CD1c-positive myeloid dendritic cell (primary cell): ENCODE measurements around the gene HOXB9.

ENCODE experiments used
- DNase-seq: peaks from one replicate; pipeline ENCODE4 v3.0.0-alpha.2; 2016; ENCODE audit errors: extremely low spot score

Gene HOXB9

DNA sequence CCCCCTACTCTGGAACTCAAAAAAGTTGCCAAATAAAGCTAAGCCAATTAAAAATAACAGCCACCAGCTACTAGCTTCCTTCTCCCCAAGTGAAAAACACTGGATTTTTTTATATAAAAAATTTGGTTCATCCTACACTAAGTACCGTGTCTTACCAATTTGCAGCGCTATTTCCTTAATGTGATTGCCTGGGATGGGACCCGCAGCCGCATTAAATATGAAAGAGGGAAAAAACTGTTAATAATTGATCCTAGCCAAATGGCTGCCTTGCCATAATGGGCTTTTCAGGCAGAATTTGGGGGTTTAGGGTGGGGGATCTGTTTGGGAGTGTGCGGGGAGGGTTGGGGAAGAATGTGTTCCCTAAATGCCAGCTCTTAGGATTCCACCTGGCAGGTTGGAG, 2.0 kb downstream of the HOXB9 start:
- no peak for DNase-seq

DNA sequence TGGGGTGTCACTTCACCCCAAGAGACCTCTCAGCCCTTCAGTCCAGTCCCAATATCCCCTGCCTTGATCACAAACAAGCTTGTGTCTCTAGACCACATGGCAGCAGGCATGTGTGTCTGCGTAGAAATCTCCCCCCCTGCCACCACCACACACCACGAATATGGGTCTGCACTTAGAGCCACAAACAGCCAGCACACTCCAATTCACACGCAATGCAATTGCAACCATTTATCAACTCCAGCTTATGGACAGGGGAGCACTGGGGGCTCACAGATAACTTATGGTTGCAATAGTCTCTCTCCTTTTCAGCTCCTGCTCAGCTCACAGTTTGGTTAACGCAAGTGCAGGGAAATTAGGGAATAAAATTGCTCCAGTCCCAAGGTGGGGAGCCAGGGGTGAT, 2.6 kb downstream of the HOXB9 start:
- no peak for DNase-seq

DNA sequence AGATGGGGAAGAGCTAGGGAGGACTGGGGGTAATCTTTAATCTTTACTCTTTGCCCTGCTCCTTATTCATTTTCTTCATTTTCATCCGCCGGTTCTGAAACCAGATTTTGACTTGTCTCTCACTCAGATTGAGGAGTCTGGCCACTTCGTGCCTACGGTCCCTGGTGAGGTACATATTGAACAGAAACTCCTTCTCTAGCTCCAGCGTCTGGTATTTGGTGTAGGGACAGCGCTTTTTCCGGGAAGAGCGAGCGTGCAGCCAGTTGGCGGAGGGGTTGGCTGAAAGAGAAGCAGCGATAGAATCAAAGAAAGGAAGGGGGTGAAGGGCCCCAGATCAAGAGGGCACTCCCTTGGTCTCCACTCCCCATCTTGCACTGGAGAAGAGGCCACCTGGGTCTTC, 3.3 kb downstream of the HOXB9 start:
- no peak for DNase-seq

DNA sequence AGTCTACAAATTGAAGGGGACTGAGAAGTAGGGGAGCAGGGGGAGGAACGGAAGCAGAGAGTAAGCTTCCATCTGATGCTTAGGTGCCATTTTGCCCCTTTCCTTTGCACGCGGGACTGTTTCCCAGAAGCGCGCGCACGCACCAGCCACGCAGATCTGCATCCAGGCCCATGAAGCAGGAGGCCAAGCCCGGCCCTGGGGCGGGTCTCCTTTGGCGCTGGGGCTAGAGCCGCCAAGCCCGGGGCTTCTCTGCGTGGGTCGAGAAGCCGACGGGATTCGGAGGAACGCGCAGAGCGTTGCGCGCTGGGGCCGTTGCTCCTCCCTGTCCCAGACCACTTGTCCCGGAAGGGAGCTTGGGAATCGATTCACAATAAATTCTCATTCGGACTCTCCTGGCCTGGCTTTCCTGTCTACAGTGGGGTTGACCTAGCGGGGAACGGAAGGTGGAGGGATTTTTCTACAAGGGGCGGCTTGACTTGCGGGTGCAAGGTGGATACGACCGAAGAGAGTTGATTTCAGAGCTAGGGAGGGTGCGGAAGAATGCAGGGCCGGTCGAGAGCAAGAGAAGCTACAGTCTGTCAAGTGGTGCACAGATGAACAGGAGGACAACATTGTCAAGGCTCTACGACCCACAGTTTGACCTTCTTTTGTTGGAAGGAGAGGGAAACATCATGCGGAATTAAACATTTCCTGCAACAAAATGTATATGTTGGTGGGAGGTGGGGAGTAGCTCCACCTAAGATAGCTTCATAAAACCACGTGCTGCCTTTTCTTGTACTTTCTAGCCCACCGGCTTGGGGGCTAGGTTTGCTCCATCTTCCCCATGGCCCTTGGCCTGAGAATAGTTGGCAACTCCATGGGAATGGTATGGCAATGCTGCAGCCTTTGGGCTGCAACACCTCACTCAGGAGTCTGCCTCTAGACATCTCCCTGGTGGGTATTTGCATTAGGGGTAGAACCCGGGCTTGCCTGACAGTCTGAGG, 4.5 kb downstream of the HOXB9 start:
- DNase-seq = no peak

DNA sequence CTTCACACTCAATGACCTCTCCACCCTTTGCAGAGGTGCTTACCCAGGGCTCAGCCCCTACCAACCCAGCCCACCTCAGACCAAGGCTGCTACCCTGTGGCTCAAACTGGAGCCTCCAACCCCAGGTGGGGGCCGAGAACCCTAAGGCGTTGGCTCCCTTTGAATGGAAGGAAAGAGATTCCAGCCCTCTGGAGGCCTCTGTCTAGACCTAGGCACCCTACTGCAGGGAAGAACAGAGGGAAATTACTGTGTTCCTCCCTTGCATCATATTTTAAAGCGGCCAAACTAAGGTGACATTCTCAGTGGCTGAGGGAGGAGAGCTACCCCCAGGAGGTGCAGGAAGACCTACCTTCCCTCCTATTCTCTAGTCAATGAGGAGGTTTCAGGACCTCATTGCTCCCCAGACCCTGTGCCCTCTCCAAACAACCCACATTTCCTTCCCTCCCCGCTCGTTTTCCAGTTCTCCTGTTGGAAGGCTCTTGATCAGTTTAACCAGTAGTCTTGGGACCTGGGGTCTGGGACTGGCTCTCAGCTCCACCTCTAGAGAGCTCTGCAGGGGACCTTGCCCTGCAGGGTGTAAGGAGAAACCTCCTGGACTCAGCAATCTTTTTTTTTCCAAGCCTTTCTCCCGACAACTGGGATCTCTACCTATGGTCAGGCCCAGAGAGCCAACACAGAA, 5.6 kb downstream of the HOXB9 start:
- DNase-seq = no peak

DNA sequence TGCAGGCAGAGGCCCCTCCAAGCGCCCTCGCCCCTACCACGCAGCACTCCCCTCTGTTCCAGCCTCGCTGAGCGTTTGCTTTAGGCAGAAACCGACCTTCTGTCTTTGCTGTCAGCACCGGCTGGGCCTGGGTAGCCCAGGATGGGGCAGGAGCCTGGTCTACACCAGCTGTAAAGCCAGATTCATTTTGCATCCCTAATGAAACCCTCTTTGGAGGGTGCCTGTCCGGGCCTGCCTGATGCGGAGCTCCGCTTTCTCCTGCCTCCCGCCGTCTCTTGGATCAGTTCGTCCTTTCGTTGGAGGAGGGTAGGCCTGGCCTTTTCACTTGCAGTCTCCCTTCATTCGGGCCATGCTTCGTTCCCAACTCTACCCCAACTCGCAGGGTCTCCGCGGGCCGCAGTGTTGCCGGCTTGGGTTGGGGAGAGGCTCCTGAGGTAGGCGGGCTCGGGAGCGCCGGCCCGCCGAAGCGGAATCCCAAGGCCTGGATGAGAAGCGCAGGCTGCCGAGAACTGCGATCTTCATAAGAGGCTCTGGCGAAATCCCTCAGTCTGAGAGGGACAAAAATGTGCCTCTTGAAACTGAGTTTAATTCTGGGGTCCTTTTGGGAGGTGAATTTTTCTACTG, 6.2 kb downstream of the HOXB9 start:
- DNase-seq = no peak

DNA sequence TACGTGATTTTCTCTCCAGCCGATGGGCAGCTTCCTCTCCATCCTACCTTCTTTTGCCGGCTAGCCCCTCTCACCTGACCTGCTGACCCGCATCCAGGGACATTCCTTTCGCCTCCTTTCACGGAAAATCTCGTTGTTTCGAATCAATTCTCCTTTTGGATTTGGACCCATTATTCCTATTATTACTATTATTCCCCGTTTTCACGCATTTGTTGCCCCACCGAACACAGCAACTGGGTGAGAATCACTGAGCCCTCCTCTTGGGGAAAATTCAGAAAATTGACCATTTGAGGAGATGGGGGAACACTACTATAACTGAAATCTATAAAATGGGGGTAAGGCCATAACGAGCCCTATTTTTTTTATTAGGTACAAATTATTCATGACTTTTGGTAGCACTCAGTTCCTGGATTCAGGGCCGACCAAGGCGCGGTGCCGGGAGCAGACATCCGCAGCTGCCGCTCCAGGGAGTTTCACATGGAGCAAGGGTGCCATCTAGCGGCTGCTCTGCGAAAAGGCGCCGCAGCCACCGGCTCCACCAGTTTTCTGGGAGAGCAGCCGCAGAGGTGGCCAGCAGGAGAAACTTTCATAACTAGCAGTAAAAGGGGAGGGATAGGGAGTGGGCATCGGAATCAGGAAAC, 7.8 kb downstream of the HOXB9 start:
- DNase-seq = peak; percentile 91

DNA sequence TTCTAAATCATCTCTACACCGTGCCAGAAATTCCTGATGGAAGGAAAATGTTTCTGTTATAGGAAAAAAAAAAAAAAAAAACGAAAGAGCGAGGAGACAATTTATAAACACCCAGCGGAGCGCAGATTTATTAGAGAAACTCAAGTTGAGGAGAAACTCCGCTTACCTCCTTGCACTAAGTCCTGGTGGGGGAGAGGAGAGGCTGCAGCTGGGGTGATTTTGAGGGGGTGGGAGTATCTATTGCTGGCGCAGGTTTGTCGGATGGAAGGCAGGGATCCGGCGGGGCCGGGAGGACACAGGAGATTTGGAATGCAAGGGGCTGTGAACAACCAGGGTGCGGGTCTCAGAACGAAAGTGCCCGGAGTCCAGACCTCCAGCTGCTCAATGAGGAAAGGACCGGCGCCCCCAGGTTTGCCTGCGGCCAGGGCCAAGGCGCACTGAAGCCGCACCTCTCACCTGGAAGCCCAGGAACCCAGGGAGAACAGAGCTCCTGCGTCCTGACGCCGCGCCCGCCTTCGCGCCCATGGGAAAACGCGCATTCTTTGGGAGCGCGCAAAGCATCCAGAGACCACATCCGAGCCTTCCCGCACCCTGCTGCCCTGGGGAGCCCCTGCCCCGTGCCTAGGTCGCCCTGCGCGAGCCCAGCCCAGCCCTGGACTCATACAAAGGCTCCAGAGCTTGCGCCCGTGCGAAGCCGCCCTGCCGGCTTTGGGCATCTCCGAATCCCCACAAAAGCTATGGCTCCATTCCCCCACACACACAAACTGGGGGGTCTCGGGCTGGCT, 8.5 kb downstream of the HOXB9 start:
- no peak for DNase-seq

DNA sequence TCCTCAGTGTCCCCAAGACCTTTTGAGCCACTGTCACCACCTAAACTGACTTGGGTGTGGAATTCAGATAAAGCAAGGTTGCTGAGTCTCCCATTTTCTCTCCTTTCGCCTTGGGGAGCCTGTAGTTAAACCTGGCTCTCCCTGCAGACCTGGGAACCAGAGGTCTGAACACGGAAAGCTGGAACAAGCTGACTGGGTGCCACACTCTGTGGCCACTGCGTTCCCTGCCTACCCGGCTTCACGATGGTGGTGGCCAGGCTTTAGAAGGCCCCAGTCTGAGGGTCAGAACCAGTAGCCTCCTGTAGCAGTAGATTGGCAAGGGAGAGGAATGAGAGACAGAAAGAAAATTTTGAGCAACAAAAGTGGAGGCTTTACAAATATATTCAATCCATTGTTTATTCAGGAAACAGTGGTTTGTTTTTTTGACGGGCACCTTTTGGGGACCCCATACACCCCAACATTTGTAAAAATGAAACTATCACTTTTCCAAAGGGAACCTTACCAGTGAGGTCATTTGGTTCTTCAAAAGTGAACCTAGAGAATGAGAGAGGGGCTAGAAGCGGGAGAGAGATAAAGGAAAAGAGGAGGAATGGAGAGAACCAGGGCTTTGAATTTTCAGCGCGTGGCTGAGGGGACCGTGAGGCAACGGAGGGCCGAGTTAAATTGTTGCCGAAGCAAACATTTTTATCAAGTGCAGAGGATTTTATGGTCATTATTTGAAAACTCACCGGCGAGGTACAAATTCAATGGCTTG, 9.3 kb downstream of the HOXB9 start:
- DNase-seq = no peak

DNA sequence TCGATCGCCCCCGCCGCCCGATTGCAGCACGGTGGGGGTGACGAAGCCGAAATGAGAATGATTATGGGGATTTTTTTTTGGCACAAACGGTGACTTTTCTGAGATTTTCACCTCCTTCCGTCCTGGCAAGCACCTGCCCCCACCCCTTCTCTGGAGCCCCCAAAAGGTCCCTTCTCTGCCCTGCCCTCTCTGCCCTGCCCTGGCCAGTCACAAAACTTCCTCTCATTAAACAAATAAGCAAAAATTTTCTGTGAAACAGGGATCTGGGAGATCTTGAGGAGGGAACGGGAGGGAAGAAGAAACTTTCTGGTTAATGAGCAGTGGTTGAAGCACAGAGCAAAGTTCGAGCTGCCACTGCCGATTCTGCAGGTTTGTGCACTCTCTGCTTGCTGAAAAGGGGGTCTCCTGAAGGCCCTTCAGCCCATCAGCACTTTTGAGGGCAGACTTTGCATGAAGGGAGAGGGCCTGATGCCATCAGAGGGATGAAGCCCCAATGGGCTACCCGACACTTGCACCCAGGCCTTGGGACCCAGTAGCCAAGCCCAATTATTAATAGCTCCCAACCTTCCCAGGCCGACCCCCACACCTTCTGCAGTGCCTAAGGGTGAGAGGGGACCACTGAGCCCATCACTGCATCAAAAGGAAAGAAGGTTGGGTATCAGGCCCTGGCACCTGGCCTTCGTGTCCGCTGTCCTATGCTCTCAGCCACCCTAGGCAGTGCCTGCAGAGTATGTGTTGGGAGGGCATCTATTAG, 10.0 kb downstream of the HOXB9 start:
- no peak for DNase-seq

DNA sequence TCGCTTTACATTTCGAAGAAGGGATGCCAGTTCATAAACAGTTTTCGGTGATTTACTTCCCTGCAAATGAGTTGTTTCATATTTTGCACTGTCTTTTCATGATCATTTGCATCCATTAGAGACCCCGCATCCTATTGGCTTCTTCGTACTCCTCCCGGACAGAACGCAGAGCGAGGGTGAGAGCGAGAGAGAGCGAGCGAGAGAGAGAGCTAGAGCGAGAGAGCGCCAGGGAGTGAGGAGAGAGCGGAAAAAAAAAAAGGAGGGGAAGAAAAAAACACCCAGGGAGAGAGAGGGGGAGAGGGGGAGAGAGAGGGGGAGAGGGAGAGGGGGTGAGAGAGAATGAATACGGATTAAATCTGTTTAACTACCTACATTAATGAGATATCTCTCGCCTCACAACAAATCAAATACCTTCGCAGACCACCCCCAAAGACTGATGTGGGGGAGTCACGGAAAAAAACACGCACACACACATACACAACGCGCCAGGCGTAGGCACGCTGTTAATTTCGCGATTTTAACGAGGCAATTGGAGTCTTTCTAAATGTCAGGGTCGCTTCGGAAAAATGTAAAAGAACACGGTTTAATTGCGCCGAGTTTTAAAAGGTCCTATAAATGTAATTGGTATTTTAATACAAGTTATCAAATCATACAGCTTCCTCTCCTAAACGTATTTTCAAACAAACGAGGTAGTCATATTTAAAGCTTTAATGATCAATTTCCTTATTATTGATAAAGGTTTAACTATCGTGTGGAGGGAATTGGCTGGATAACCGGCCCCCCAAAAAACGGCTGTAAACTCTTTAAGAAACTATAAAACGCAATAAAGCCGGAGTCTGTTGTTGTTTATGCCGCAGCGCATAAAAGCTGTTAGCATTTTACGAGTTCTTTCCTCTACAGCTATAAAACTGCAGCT, 10.9 kb downstream of the HOXB9 start, which contains the start of gene HOXB8:
TSS of gene HOXB8 (minus strand) at position 246 of the 916 bp plus-strand sequence. CDS start 588 bp downstream, outside the sequence.
- DNase-seq = no peak

DNA sequence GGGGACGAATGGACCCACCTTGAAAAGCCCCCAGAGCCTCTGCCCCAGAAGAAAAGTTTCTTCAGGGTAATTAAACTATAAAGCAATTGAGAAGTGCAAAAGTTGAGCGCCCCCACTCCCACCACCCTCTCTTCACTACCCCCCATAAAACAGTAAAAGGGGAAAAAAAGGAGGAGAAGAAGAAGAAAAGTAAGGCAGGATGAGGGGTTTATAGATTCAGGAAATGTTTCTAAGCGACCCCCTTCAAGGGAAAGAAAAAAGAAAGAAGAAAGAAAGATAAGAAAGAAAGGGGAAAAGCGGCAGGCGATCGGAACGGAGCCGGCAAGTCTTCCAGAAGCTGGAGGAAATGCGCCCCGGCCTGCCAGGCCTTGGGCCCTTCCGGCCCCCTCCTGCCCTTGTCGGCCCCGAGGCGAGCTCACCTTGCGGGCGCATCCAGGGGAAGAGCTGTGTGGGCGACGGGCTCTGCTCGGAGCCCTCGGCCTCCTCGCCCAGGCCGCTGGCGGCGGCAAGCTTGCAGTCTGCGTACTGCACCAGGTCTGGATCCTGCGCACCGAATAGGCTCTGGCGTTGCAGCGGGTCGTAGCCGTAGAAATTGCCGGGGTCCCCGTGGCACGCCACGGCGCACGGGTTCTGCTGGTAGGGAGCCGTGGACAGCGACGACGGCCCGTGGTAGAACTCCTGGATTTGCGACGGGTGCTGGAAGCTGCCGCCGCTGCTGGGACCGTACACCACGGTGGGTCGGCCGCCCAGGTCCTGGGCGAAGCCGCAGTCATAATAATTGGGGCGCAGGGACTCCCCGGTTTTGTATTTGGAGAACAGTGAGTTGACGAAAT, 12.1 kb downstream of the HOXB9 start:
- no peak for DNase-seq

DNA sequence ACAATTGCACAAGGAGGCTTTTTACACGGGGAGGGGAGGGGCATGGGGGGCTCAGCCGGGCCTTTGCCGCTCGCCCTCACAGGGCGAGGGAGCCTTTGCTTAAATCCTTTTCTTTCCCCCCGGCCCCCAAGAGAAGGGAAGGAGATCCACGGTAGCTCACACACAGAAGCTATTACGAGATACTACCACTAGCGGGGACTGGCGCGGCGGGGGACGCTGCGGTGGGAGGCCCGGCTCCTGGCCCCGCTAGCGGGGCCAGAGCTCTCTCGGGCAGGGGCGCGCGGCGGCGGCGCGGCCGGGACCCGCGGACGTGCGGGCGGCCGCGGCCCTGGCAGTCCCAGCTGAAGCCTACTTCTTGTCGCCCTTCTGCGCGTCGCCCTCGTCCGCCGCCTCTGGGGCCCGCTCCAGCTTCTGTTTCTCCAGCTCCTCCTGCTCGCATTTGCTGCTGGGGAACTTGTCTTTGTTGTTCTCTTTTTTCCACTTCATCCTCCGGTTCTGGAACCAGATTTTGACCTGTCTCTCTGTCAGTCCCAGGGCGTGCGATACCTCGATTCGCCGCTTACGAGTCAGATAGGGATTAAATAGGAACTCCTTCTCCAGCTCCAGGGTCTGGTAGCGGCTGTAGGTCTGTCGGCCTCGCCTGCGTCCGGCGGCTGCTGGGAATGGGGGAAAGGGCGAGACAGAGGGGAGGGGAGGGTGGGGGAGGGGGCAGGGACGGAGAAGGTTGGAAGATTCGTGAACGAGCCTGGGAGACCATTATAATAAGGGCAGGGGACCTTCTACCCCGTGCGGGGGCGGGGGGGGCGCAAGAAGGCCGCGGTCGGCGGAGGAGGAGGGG, 13.1 kb downstream of the HOXB9 start:
- DNase-seq = peak; percentile 51

DNA sequence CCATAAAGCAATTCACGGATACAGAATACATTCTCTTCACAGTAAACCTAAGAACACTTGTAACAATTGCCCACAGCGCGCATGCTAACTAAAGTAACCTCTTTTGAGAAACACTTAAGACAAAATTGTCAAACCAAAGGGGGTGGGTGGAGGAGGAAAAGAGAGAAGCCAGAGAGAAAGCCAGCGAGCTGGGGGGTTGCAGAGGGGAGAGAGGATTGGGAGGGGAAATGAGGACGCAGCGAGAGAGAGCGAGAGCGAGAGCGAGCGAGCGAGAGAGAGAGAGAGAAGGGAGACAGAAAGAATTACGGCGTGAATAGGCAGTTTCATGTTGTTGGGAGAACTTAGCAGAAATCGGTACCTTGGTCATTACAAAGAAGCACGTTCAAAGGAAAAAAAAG, 13.7 kb downstream of the HOXB9 start:
- no peak for DNase-seq

DNA sequence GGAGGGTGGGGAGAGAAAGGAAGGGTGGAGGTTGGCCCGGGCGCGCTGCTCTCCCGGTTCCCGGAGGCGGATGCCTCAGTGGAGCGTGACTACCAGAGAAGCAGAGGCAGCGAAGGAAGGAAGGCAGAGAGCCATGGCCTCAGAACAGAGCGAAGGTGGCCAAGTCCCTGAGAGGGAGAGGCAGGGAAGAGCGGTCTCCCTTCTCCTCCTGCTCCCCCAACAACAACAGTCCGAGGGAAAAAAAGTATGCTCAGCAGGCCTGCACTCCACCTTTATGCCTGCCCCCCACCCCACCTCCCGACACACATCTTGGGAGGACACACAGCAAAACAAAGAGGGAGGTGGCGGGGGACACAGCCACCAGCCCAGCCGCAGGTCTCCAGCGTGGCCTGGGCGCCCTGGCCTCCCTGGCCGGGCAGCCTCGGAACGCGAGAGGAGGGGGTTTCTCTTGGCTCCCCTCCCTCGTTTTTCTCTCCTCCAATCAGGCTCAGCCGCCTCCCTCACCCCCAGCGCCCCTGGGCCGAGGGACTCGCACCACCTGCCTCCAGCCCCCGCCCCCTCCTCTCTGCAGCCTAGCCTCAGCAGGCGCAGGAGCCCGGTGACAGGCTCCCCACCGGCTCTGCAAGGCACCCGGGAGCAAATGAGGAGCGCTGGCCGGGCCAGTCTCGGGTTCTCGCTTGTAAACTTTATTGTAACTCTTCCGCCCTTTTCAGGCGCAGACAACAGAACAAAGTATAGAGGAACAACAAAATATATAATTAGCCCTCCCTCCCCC, 14.3 kb downstream of the HOXB9 start:
- no peak for DNase-seq

DNA sequence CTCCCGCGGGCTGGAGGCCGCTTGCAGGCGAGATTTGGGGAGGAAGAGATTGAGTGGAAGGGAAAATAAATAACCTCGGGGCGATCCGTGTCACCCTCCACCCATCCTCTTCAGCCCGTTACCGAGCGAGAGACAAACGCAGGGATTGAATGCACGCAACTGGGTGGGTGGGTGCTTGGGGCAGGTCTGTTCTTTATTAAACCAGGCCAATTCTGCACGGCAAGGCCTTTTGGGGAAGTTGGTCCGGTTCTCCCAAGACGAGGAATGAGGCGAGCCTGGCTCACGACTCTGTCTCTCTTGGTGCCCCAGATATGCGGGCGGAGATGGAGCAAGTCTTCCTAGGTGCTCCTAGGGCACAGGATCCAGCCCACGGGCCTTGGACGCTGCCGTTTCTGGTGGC, 14.9 kb downstream of the HOXB9 start:
- DNase-seq = peak; percentile 52
